ENCODE results near the gene YIF1B. TPM values are rescaled to one million over a fixed set of nuclear protein-coding genes. Genes with fewer than 3 reads are reported as not detected.

YIF1B gene
- total RNA-seq, 2 experiments from 2014 or later: 75.6 to 79.0 TPM

GRCh38 chr19:38265921-38266429 is 49.8 kb downstream of the YIF1B start:
- no peaks in the 10 kb centered on the region for H3K36me3 Mint-ChIP-seq (ENCODE audit: low read depth)
- ATAC-seq: no peak
- ChIA-PET POLR2A (interaction anchor here (0.7 to 3.2 kb wide), 6 partner anchors 9 to 137 kb away, joined by 3 to 13 read pairs (median 4); partner anchors contain the start of genes FAM98C and KCNK6), CTCF (interaction anchor here (0.7 to 5.3 kb wide), 11 partner anchors 9 to 363 kb away, joined by 3 to 30 read pairs (median 4); partner anchors contain the start of genes CATSPERG, KCNK6 and PPP1R14A)
- no peak for DNase-seq
- peak overlapping the region; percentile 78 for H3K4me3 Mint-ChIP-seq
- no peaks in the 10 kb centered on the region for H3K27me3 Mint-ChIP-seq
- intact Hi-C loops (cut with micrococcal nuclease): loop anchor here (10.0 kb wide), 1 partner anchor 49 kb away; the partner anchor contains the start of genes KCNK6 and YIF1B
- H3K27ac Mint-ChIP-seq: peak overlapping the region; percentile 68
- H3K4me1 Mint-ChIP-seq (ENCODE audit: low read depth): peaks cover 48% of the 10 kb centered on the region
- TF ChIP-seq CTCF (IDR thresholded peaks at IDR 0.05): no peak
- no peaks in the 10 kb centered on the region for H3K9me3 Mint-ChIP-seq

- Mint-ChIP-seq H3K9me3 (no peaks in the 10 kb centered on the region), H3K27me3 (no peaks in the 10 kb centered on the region), H3K27ac (peak overlapping the region; percentile 68), H3K4me3 (peak overlapping the region; percentile 78), H3K36me3 (ENCODE audit: low read depth) (no peaks in the 10 kb centered on the region), H3K4me1 (ENCODE audit: low read depth) (peaks cover 47% of the 10 kb centered on the region)
- ATAC-seq: no peak
- ChIA-PET CTCF (interaction anchor here (0.7 to 5.3 kb wide), 13 partner anchors 9 to 363 kb away, joined by 3 to 30 read pairs (median 4); partner anchors contain the start of genes CATSPERG, KCNK6 and PPP1R14A), POLR2A (interaction anchor here (0.7 to 3.2 kb wide), 6 partner anchors 10 to 137 kb away, joined by 3 to 13 read pairs (median 4); partner anchors contain the start of genes FAM98C and KCNK6)
- no peak for TF ChIP-seq CTCF (IDR thresholded peaks at IDR 0.05)
- intact Hi-C loops (cut with micrococcal nuclease): loop anchor here (10.0 kb wide), 1 partner anchor 49 kb away; the partner anchor contains the start of genes KCNK6 and YIF1B
- DNase-seq: no peak
Observed at GRCh38 chr19:38265213-38265861, 50.4 kb downstream of the YIF1B start.

- no peaks in the 10 kb centered on the region for H3K27me3 Mint-ChIP-seq
- DNase-seq (peak; percentile 68), ATAC-seq (peak; percentile 48)
- H3K27ac Mint-ChIP-seq: peak within 1 kb of the TSS; percentile 97
- ChIA-PET CTCF (interaction anchor here (0.8 to 5.3 kb wide), 11 partner anchors 8 to 362 kb away, joined by 3 to 30 read pairs (median 4); partner anchors contain the start of genes CATSPERG, KCNK6 and PPP1R14A), POLR2A (interaction anchor here (0.6 to 3.2 kb wide), 5 partner anchors 9 to 138 kb away, joined by 3 to 13 read pairs (median 3); partner anchors contain the start of genes FAM98C and KCNK6)
- intact Hi-C loops (cut with micrococcal nuclease): loop anchor here (10.0 kb wide), 1 partner anchor 50 kb away; the partner anchor contains the start of genes KCNK6 and YIF1B
- TF ChIP-seq CTCF (IDR thresholded peaks at IDR 0.05): no peak
- peak within 1 kb of the TSS; percentile 78 for H3K4me3 Mint-ChIP-seq
- no peaks in the 10 kb centered on the region for H3K9me3 Mint-ChIP-seq
- H3K4me1 Mint-ChIP-seq (ENCODE audit: low read depth): peaks cover 41% of the 10 kb centered on the region
- no peaks in the 10 kb centered on the region for H3K36me3 Mint-ChIP-seq (ENCODE audit: low read depth)
Observed at GRCh38 chr19:38264486-38265212, 51.1 kb downstream of the YIF1B start, which contains the start of gene SPINT2. Gene SPINT2 (plus strand): TSS chr19:38264573. CDS start chr19:38264893, 320 bp downstream.

GRCh38 chr19:38263689-38264485 is 51.9 kb downstream of the YIF1B start:
- Mint-ChIP-seq H3K27me3 (peaks cover 2% of the 10 kb centered on the region), H3K9me3 (no peaks in the 10 kb centered on the region), H3K36me3 (ENCODE audit: low read depth) (no peaks in the 10 kb centered on the region), H3K27ac (peak overlapping the region; percentile 97), H3K4me3 (peak overlapping the region; percentile 78), H3K4me1 (ENCODE audit: low read depth) (peaks cover 43% of the 10 kb centered on the region)
- TF ChIP-seq CTCF (IDR thresholded peaks at IDR 0.05): no peak
- ChIA-PET POLR2A (interaction anchor here (0.5 to 3.2 kb wide), 7 partner anchors 9 to 139 kb away, joined by 3 to 13 read pairs (median 3); partner anchors contain the start of genes FAM98C, KCNK6 and YIF1B), CTCF (interaction anchor here (1.0 to 5.3 kb wide), 5 partner anchors 8 to 75 kb away, joined by 3 to 30 read pairs (median 4); partner anchors contain the start of genes CATSPERG and PPP1R14A)
- DNase-seq (peak; percentile 89), ATAC-seq (peak; percentile 89)
- intact Hi-C loops (cut with micrococcal nuclease): loop anchor here (10.0 kb wide), 1 partner anchor 51 kb away; the partner anchor contains the start of genes KCNK6 and YIF1B

Measured in activated CD8-positive, alpha-beta T cell treated with anti-CD3 and anti-CD28 coated beads for 36 hours (primary cell).